T-helper 2 cell treated with Interferon-gamma antibody and Interleukin-4, amounts not matched to agents 100 ng/mL and 5 ng/mL, for 36 hours (primary cell): ENCODE results near the gene CFAP92. TPM values are rescaled to one million over a fixed set of nuclear protein-coding genes. Genes with fewer than 3 reads are reported as not detected.

ENCODE experiments used
- intact Hi-C: fragments of 100-400 bp; cut with micrococcal nuclease; formaldehyde crosslinking; loops from one replicate; pipeline ENCODE4 v1.15.1; 2023
- total RNA-seq: library from RNA; stranded (reverse); gene quantifications from 2 replicates; pipeline ENCODE4 v1.2.3, GENCODE V29; 2022

Gene CFAP92
- total RNA-seq, 1 donor from 2014 or later, result not detected

GRCh38 chr3:129006864-129007263 is 13.0 kb upstream of the CFAP92 start:
- intact Hi-C loops, result no loop called here

- intact Hi-C loops, result no loop called here
These were observed 11.8 kb upstream of the CFAP92 start for GRCh38 chr3:129005526-129006303.

DNA sequence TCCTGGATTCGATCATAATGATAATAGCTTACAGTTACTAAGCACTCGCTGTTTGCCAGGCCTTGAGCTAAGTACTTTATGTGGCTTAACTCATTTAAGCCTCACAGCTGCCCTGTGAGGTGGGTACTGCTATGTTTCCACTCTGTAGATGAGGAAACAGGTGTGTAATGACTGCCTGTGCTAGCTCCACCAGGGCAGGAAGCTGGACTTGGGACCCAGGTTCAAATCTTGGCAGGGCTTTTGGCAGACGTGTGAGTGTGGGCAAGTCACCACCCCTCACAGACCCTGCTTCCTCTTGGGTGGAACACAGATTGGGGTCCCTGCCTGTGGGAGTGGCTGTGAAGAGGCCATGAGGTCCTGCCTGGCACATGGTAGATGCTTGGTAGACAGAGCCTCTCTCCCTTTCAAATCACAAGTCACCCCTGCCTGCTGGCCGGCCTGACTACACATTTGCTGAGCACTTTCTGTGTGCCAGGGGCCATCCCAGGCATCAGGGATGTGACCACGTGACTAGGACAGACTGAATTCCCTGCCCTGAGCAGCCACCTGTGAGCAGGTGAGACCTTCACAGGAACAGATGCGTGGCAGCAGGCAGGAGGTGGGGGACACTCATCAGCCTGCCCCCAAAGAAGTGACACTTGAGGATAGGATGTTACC is 10.9 kb upstream of the CFAP92 start:
- intact Hi-C loops, result no loop called here

- intact Hi-C loops, result loop anchor here (2.0 kb wide), 1 partner anchor 23 kb away; no protein-coding TSS in a partner anchor
These were observed 9.8 kb upstream of the CFAP92 start for GRCh38 chr3:129003578-129004112.

- intact Hi-C loops, result loop anchor here (2.0 kb wide), 1 partner anchor 24 kb away; no protein-coding TSS in a partner anchor
These were observed 9.0 kb upstream of the CFAP92 start for GRCh38 chr3:129002573-129003569.

- intact Hi-C loops, result loop anchor here (2.0 kb wide), 1 partner anchor 25 kb away; no protein-coding TSS in a partner anchor
These were observed 8.1 kb upstream of the CFAP92 start for GRCh38 chr3:129001806-129002572.

GRCh38 chr3:129001101-129001805 is 7.4 kb upstream of the CFAP92 start, which contains the start of gene EFCC1:
Gene EFCC1 (plus strand): TSS chr3:129001304. CDS start chr3:129001629, 325 bp downstream.
- intact Hi-C loops, result no loop called here

DNA sequence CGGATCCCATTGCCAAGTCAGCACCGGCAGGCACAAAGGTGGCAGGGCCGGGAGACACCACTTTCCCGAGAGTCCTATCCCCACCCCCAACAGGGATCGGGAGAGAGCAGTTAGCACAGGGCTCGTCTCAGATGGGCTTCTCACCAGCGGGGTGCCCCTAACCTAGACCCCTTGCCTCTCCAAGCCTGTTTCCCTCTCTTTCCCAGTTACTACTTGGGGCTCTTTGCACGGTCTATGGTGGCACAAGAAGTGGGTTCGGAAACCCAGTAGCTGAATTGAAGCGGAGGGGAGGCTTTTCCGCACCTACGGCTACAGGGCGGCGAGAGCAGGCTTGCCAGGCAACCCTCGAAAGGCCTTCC is 6.8 kb upstream of the CFAP92 start:
- intact Hi-C loops, result no loop called here

DNA sequence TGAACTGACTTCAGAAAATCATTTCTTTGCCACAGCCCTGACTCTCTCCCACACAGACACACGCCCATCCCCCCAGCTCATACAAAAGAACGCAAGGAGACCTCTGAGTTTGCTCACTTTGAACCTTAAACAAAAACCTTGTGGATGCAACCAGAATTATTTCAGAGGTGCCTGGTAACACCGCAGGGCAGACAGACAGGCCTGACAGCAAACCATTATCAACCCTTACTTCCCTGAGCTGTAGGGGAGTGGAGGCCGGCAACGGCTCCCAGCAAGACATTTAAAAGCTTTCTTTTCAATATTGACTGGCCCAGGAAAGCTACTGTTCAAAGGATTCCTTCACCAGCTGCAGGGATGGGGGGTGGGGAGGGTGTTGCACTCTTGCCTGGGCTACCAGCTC is 5.2 kb upstream of the CFAP92 start:
- intact Hi-C loops, result loop anchor here (10.0 kb wide), 1 partner anchor 504 kb away; the partner anchor contains the start of gene GATA2

GRCh38 chr3:128998561-128998960 is 4.7 kb upstream of the CFAP92 start:
- intact Hi-C loops, result loop anchor here (10.0 kb wide), 1 partner anchor 504 kb away; the partner anchor contains the start of gene GATA2

GRCh38 chr3:128997486-128998133 is 3.7 kb upstream of the CFAP92 start:
- intact Hi-C loops, result loop anchor here (10.0 kb wide), 1 partner anchor 503 kb away; the partner anchor contains the start of gene GATA2

GRCh38 chr3:128996726-128997125 is 2.9 kb upstream of the CFAP92 start:
- intact Hi-C loops, result loop anchor here (10.0 kb wide), 1 partner anchor 502 kb away; the partner anchor contains the start of gene GATA2

- intact Hi-C loops, result loop anchor here (10.0 kb wide), 1 partner anchor 501 kb away; the partner anchor contains the start of gene GATA2
These were observed 2.3 kb upstream of the CFAP92 start for GRCh38 chr3:128996200-128996599.

DNA sequence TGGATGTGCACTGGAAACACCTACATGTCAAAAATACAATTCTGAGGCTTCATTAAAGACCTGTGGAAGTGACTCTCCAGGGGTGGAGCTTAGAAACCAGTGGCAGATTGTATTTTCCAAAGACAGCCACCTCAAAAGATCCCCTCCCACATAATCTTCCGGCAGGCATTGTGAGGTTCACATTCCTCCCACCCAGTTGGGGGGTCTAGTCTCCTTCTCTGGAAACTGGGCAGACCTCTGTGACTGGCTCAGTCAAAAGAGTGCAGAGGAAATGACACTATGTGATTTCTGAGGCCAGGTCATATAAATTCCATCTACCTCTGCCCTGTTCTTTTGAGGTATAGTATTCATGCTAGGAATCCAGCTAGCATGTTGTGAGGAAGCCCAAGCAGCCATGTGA is 1.9 kb upstream of the CFAP92 start:
- intact Hi-C loops, result loop anchor here (2.0 to 10.0 kb wide), 2 partner anchors 31 to 501 kb away; partner anchors contain the start of gene GATA2

DNA sequence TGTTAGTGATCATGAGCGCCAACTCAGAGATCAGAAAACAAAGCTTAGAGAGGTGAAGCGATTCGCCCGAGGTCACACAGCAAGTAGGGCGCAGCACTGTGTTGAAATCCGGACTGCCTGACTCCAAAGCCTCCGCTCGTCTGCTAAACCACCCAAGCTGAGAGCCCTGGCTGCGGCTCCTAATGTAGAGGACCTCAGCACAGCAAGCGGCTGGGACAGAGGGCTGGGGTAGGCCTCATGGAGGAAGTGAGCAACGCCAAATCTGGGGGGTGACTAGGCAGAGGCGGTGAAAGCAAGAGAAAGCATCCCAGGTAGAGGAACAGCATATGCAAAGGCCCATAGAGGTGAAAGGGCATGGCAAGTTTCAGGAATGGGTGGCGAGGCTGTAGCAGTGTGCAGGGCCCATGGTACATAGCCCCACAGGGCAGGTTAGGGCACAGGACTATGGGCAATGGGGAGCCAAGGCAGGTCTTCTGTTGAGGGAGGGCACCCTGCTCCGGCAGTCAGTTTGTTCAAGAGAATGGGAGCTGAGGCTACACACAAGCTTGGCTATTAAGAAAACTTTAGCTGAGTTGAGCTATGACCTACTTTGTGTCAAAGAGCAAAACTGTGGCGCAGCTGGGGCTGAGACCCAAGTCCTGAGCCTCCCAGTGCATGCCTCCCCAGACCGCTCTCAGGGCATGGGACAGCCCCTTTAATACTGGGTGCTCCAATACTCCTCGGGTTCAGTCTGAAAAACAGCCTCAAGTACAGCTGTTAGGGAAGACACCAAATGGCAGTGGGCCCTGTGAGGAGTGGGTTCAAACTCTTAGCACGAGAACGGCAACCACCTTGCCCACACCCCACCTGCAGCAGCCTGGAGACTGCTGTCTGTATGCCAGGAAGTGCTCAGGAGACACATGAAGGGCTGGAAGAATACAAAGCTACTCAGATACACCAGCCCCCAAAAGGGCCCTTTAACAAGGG is 988 bp upstream of the CFAP92 start:
- intact Hi-C loops, result loop anchor here (2.0 to 10.0 kb wide), 2 partner anchors 32 to 500 kb away; partner anchors contain the start of gene GATA2

DNA sequence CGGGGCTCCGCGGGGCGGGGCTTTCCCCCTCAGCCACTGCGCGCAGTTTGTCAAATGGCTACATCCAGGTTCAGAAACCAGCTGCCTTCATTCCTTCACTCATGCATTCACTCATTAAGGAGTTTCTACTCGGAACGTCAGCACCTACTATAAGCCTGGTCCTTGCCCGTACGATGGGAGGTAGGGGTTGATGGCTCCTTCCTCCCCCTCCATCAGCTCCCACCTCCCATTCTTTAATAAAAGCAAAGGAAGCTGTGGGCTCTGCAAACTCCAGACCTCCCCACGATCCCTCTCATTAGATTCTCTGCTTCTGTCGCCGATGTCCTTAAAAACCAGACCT is 267 bp upstream of the CFAP92 start:
- intact Hi-C loops, result loop anchor here (2.0 to 10.0 kb wide), 2 partner anchors 33 to 499 kb away; partner anchors contain the start of gene GATA2

DNA sequence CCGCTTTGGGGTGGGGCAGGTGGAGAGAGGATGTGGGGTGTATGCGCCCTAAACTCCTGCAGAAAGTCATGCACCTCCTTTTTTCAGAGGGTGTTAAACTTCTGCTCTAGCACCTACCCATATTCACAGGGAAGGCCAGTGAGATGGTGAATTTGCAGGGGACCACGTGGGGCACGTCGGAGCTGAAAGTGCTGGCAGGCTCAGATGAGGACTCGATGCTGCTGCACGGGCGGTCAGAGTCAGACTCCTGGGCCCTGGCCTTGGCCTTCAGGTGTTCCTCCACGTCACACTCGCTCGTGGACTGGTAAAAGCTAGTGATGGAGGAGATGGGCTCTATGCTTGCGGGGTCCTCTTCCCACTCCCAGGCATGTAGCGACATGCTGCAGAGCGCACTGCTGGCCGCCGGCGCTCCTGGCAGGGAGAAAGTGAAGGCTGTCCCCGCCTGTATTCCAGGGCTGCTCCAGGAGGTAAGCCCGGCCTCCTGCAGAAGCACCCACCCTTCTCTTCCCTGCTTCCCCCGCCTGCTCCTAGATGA is 883 bp downstream of the CFAP92 start:
- intact Hi-C loops, result loop anchor here (10.0 kb wide), 1 partner anchor 498 kb away; the partner anchor contains the start of gene GATA2
